ENCODE results near the gene RASGRF2.

DNA sequence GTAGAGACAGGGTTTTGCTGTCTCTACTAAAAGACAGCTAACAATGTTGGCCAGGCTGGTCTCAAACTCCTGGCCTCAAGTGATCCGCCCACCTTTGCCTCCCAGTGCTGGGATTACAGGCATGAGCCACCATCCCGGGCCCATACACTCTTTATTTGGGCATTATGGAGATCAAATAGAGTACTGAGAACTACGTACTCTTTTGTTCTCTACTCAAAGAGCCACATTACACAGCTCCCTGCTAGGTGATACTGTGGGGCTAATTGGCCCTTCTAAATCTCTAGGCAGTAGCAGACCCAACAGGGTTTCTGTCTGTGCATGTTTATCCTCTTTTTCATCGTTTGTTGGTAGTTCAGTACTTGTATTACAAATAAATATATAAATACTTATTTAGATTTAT is 289.1 kb downstream of the RASGRF2 start:
- no peak for TF ChIP-seq POLR2A (IDR thresholded peaks at IDR 0.05; ENCODE audit: low read length)
- no peak for TF ChIP-seq GATA1 (IDR thresholded peaks at IDR 0.05; ENCODE audit: low read depth, low read length)
